ENCODE measurements around the gene AIDA. TPM values are rescaled to one million over a fixed set of nuclear protein-coding genes. Genes with fewer than 3 reads are reported as not detected.

AIDA gene
- total and polyA plus RNA-seq, 2 donors (not counting 1 experiment from before 2014, with no cell fraction given): 41.7 to 77.7 TPM

DNA sequence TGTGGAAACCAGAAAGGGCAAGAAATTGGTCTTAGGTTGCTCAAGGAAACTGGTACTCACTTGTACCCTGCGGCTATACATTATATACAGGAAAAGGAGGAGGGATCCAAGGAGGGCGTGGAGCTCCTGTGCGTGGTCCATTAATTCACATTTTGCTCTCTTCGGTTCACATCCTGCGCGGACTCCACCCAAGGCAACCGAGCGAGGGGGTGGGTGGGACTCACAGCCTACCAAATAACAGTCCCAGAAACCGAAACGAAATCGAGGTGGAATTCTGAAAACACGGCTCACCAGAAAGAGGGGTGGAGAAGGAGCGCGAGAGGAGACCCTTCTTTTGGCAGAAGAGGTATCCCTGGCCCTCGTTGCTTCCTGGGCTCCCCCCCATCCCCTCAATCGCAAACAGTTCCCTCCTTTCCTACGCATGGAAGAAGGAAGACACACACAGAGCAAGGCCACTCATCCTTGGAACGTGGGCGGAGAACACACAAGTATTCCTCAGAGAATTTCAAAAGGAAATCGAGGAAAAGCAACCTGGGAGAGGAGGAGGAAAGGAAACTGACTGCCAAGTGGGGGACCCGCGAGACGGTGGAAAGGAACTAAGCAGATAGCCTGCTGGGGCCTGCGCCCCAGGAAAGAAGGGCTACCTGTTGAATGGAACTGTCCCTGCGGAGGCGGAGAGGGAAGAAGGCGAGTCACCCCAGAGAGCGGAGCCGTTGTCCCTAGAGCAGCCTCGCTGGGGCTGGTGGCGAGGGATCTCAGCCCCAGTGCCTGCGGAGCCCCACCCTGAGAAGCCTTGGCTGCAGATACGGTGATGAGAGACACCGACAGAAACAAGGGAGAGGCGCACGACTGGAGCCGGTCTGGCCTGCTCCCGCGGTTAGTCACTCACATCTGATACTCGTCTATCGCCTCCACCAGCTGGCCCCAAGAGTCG is 705 bp downstream of the AIDA start:
- Histone ChIP-seq H3K9ac (ENCODE audit: low read length) (peak overlapping the region; percentile 86), H2AFZ (ENCODE audit: insufficient read depth, low read depth, low read length, poor library complexity, severe bottlenecking) (peak overlapping the region; percentile 74), H3K79me2 (ENCODE audit: control insufficient read depth, insufficient read depth, low read length) (peaks cover 74% of the 10 kb centered on the region), H3K27me3 (replicated peaks in 1 of 4; ENCODE audit: control extremely low read depth in 1 of 4, control insufficient read depth in 3 of 4, insufficient read depth in 4 of 4, low read length in 3 of 4) (no peaks in the 10 kb centered on the region), H3K27ac (ENCODE audit: low read length in 2 of 2) (peak overlapping the region; percentile 67 to 79), H3K36me3 (replicated peaks in 1 of 2; ENCODE audit: control extremely low read depth in 1 of 2, control insufficient read depth in 1 of 2, extremely low read depth in 1 of 2, insufficient read depth in 2 of 2, low read length in 1 of 2) (peaks cover 2 to 25% of the 10 kb centered on the region in 2 experiments), H3K4me2 (replicated peaks; ENCODE audit: low read depth, low read length, poor library complexity, severe bottlenecking) (peak overlapping the region; percentile 73), H3K4me1 (ENCODE audit: control insufficient read depth in 2 of 2, insufficient read depth in 2 of 2, low read length in 2 of 2) (peaks cover 31 to 39% of the 10 kb centered on the region in 2 donors), H3K9me3 (ENCODE audit: control extremely low read depth in 1 of 3, control insufficient read depth in 2 of 3, insufficient read depth in 1 of 3, low read length in 2 of 3) (no peaks in the 10 kb centered on the region), H4K20me1 (ENCODE audit: control insufficient read depth, insufficient read depth, low read length, poor library complexity, severe bottlenecking) (peaks cover 37% of the 10 kb centered on the region), H3K4me3 (ENCODE audit: control extremely low read depth in 1 of 5, extremely low read depth in 1 of 5, insufficient read depth in 1 of 5, low read depth in 2 of 5, low read length in 4 of 5) (peak overlapping the region; percentile 70 to 97 (median 81))
- Mint-ChIP-seq H3K27ac (peak overlapping the region; percentile 100), H3K27me3 (no peaks in the 10 kb centered on the region), H3K4me1 (peaks cover 52% of the 10 kb centered on the region), H3K9me3 (ENCODE audit: insufficient read depth) (no peaks in the 10 kb centered on the region), H3K4me3 (peak overlapping the region; percentile 97)
- WGBS (ENCODE audit: insufficient coverage): under 1% methylated on average over 21 of the region's 42 CpGs
- ATAC-seq (ENCODE audit: low read depth) (peak; percentile 6), DNase-seq (peak; percentile 74)
- TF ChIP-seq EZH2 (IDR thresholded peaks at IDR 0.05; ENCODE audit: borderline replicate concordance, insufficient read depth, low read depth, low read length, poor library complexity, severe bottlenecking): no peak
- TF ChIP-seq, protein P1, sequence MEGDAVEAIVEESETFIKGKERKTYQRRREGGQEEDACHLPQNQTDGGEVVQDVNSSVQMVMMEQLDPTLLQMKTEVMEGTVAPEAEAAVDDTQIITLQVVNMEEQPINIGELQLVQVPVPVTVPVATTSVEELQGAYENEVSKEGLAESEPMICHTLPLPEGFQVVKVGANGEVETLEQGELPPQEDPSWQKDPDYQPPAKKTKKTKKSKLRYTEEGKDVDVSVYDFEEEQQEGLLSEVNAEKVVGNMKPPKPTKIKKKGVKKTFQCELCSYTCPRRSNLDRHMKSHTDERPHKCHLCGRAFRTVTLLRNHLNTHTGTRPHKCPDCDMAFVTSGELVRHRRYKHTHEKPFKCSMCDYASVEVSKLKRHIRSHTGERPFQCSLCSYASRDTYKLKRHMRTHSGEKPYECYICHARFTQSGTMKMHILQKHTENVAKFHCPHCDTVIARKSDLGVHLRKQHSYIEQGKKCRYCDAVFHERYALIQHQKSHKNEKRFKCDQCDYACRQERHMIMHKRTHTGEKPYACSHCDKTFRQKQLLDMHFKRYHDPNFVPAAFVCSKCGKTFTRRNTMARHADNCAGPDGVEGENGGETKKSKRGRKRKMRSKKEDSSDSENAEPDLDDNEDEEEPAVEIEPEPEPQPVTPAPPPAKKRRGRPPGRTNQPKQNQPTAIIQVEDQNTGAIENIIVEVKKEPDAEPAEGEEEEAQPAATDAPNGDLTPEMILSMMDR (IDR thresholded peaks at IDR 0.05): no peak
- ChIA-PET CTCF (interaction anchor here (0.6 to 2.4 kb wide), 7 partner anchors 25 to 379 kb away, joined by 3 to 17 read pairs (median 6); partner anchors contain the start of gene FAM177B), POLR2A (interaction anchor here (1.0 to 3.8 kb wide), 4 partner anchors 20 to 104 kb away, joined by 3 to 50 read pairs (median 8); no protein-coding TSS in a partner anchor)
- intact Hi-C loops (cut with micrococcal nuclease): loop anchor here (1.0 to 5.0 kb wide), 4 partner anchors 34 to 1645 kb away; partner anchors contain the start of genes CNIH4 and DUSP10
